CD4-positive, alpha-beta T cell treated with Interleukin-15 for 1 hour (primary cell): ENCODE data around the gene PWWP2B.
A peak's percentile ranks its signal among the peaks of the same experiment; 100 is the strongest.

Source experiments
- DNase-seq: peaks from one replicate; pipeline ENCODE4 v3.0.0-alpha.2; 2020

The PWWP2B gene

DNA sequence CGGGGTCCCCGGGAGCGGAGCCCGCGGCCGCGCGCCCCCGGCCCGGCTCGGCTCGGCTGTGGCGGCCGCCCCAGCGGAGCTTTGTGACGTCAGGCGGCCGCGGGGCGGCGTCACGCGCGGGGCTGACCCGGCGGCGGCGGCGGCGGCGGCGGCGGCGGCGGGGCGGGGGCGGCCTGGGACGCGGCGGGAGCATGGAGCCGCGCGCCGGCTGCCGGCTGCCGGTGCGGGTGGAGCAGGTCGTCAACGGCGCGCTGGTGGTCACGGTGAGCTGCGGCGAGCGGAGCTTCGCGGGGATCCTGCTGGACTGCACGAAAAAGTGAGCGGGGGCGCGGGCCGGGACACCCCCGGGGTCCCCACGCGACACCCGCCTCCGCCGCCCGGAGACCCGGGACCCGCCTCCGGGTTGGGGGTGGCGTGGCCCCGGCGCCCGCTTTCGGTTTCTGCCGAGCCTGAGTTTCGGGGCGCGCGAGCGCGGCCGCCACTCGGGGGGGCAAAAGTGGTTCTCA, at the start of gene PWWP2B:
Gene PWWP2B (plus strand): TSS at position 165 of the 506 bp plus-strand sequence. CDS start 27 bp downstream, at position 192.
- DNase-seq = peak; percentile 66

DNA sequence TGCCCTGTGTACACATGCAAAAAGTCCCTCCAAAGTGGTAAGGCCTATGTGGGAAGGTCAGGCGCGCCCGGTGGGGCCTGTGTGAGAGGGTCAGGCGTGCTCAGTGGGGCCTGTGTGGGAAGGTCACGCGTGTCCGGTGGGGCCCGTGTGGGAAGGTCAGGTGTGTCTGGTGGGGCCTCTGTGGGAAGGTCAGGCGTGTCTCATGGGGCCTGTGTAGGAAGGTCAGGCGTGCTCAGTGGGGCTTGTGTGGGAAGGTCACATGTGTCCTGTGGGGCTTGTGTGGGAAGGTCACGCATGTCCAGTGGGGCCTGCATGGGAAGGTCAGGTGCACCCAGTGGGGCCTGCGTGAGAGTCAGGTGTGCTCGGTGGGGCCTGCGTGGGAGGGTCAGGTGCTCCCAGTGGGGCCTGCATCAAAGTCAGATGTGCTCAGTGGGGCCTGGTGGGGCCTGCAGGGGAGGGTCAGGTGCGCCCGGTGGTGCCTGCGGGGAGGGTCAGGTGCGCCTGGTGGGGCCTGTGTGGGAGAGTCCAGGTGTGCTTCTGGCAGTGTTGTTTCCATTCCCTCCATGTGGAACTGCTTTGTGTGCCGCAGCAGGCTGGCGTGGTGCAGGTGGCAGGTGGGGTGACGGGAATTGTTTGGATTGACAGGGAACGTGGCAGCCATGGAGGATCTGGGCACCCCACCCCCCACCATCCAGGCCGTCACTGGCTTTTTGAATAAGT, 49.6 kb upstream of the PWWP2B start:
- DNase-seq = no peak

DNA sequence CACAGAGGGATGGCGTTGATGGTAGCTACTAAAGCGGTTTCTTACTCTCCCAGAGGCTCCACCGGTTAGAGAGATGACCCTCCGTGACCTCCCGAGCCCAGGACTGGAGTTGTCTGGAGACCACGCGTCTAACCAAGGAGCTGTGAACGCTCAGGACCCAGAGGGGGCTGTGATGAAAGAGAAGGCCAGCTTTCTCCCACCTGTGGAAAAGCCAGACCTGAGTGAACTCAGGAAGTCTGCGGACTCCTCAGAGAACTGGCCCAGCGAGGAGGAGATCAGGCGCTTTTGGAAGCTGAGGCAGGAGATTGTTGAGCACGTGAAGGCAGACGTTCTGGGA, 49.1 kb upstream of the PWWP2B start:
- no peak for DNase-seq

DNA sequence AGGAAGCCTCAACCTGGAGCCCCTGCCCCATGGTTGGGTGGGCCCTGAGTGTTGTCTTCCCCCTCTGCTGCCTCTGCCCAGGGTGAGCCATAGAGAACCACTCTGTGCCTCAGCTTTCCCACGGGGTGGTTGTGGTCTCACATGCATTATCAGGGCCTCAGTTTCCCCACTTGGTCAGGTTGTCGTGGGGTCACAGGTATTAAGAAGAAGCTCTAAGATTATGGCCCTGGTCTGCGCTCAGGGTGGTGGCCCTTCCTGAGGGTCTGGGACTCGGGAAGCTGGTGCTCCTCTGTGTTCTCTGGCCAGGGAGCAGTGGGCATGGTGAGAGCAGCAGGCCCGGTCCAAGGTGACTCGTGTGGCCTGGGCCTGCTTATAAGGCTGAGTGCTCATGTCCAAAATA, 47.2 kb upstream of the PWWP2B start:
- DNase-seq = no peak

DNA sequence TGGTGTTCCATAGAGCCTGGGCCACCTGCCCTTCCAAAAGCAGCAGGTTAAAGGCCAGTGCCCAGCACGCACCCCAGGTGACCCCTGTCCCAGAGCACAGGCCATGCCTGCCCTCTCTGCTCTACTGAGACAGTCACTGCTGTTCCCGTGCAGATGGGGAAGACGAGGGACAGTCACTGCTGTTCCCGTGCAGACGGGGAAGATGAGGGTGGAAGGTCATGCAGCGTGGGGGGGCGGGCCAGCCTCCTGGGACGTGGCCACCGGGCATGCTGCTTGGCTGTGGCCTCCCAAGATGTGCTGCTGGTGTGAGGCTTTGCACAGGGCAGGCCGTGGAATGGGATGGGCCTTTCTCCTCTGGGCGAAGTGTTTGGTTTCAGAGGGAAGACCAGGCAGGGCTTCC, 46.6 kb upstream of the PWWP2B start:
- peak; percentile 4 for DNase-seq

DNA sequence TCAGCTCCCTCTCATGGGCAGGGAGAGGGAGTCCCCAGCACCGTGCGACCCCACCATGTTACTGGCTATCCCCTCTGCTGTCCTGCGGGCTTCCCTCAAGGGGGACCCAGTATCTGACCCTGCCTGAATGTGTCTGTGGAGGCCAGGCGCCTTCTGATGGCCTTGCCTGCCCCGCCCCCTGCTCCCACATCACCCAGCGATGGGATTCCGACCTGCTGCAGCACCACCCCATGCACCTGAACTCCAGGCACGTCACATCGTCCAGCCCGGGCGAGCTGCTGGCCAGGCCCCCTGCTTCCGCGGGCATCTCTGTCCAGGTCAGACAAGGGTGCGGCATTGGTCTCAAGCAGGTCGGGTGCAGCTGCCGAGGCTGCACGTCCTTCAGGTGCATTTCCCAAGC, 46.1 kb upstream of the PWWP2B start:
- peak; percentile 7 for DNase-seq

DNA sequence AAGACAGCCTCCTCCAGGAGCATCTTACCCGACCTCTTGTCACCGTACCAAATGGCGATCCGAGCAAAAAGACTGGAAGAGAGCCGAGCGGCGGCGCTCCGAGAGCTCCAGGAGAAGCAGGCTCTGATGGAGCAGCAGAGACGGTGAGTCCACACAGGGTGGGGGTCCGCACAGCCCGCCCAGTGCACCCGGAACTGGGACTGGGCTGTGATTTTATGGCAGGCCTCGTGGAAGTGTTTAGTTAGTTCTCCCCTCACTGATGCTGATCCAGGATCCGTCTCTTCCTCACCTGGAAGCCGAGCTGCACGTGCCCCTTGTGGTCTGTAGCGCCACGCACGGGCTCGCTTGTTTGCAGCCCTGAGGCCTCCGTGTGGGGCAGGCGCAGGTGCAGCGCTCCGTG, 45.4 kb upstream of the PWWP2B start:
- no peak for DNase-seq

DNA sequence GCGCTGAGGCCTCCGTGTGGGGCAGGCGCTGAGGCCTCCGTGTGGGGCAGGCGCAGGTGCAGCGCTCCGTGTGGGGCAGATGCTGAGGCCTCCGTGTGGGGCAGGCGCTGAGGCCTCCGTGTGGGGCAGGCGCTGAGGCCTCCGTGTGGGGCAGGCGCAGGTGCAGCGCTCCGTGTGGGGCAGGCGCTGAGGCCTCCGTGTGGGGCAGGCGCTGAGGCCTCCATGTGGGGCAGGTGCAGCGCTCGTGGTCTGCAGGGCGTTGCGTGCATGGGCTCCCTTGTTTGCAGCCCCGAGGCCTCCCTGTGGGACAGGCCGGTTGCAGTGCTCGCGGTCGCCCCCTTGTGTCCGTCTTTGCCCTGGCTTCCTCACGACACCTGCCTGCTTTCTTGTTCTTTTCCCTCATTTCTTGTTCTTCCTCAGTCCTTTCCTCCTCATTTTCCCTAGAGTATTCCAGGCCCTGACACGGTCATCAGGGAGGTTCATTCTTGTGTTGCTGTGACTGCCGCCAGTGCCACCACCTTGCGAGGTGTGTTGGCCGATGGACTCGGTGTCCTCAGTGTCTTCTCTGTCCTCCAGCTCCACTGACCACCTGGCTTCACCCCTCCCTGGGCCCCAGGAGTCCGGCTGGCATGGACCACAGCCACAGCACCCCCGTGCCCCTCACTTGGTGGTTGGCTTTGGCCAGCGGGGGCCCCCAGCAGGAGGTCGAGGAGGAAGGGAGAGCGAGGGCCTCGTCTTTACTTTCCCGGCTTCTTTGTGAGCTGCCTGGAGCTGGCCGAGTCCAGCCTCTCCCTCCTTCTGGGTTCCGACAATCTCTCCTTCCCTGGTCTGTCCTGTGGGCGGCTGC, 44.3 kb upstream of the PWWP2B start:
- peak; percentile 62 for DNase-seq

DNA sequence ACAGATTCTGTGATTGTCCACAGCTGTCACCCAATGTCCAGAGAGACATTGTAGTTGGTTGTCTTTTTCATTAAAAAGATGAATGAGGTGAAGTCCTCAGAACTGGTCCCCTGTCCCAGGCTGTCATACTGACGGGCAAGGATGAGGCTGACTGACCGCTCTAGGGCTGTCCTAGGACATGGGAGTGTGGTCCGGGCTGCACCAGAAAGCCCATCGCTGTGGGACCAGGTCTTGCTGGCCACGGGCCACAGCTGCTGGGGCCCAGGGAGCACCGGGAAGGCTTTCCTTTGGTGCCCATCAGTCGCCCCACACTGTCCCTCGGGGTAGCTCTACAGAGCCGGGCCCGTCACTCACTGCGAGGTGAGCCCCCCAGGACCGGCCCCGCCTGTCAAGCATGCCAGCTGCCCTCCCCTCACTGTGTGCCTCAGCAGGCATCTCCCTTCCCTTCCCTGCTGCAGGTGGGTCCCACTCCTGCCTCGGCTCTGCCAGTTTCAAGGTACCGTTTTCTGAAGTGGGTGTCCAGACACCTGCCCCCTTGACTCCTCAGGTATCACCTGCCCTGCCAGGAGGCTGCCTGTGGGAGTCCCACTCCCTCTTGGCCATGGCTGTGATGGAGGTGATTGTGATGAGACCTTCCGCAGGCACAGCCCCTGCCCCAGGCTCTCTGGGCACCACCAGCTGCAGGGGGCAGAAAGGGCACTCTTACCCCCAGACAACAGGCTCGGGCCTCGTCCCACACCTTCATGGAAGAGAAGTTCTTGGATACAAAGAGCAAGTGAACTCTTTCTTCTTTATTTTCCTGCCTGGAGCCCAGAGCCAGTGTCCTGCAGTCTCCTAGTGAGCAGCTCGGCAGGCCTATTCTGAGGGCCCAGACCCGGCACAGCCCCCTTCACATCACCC, 43.3 kb upstream of the PWWP2B start:
- no peak for DNase-seq

DNA sequence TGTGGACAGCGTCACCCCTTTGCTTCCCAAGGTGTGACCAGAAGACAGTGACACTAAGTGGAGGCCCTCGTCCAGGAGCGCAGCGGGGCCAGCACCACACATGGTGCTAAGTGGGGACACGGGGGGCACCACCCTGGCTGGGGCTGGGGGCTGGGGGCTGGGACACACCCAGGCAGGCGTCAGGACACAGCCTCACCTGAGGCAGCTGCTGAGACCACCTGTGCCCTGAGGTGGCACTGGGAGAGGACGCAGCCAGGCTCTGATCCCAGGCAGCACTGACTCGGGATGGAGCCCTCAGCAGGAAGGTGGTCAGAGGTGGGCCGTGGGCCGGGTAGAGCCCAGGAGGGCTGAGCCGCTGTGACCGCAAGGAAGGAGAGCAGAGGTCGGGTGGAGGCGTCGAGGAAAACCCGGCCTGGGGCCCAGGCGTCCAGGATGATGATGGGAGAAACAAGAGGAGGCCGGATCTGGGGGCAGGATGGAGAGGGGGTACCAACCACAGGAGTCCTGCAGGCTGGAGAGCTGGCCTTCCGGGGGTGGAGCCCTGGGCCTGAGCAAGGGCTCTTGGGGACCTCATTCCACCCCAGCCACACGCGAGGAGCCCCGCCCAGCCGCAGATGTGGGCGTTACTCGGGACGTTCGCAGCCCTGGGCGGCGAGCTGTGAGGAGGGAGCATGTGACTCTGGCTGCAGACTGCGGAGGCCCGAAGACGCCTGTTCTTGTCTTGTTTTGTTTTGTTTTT, 42.5 kb upstream of the PWWP2B start:
- no peak for DNase-seq

DNA sequence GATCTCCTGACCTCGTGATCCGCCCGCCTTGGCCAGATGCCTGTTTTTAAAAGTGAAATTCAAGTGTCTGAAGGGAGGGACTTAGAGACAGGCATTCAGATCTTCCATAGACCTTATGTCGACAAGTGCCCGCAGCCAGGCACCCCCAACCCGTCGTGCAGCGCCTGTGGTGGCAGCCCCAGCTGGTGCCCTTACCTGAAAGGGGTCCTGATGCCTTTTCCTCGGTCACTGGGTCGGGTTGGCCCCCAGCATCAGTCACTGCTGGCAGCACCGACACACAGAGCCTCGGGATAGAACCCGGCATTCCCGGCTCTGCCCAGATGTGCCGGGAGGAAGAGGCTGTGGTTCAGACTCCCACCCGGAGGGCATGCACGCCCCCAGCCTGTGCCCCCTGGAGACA, 41.7 kb upstream of the PWWP2B start:
- no peak for DNase-seq

DNA sequence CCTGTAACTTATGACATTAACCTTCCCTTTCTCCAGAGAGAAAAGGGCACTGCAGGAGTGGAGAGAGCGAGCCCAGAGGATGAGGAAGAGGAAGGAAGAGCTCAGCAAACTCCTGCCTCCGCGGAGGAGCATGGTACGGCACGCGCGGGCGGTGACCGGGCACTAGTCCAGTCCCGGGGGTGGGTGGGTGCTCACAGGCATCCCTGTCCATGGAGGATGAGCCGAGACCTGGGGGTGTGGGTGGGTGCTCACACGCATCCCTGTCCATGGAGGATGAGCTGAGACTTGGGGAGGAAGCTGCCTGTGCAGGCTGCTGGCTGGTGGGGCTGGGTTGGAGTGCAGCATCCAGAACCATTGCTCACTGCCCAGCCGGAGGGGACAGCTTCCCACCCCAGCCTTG, 41.2 kb upstream of the PWWP2B start:
- DNase-seq = no peak

DNA sequence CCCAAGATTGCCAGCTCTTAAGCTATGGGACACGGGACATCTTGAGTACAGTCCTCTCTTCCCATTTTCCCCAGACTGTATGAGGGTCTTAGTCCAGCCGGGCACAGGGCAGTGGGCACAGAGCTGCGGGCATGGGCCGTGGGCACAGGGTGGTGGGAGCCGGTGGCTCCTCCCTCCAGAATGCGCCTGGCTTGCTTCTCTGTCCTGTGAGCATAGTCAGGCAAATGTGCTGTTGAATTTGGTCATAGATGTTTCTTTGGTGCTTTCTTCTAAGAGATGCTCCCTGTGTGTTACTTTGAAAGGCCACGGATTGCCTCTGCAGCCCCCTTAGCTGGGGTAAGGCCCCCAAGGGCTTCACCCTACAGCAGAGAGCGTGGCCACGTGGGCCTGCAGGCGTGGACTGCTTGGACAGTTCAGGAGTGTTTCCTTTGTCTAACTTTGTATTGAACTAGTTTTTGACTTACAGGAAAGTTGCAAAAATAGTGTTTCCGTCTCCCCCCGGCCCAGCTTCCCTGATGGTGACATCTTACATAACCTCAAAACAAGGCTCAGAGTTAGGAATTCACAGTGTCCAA, 40.3 kb upstream of the PWWP2B start:
- no peak for DNase-seq

DNA sequence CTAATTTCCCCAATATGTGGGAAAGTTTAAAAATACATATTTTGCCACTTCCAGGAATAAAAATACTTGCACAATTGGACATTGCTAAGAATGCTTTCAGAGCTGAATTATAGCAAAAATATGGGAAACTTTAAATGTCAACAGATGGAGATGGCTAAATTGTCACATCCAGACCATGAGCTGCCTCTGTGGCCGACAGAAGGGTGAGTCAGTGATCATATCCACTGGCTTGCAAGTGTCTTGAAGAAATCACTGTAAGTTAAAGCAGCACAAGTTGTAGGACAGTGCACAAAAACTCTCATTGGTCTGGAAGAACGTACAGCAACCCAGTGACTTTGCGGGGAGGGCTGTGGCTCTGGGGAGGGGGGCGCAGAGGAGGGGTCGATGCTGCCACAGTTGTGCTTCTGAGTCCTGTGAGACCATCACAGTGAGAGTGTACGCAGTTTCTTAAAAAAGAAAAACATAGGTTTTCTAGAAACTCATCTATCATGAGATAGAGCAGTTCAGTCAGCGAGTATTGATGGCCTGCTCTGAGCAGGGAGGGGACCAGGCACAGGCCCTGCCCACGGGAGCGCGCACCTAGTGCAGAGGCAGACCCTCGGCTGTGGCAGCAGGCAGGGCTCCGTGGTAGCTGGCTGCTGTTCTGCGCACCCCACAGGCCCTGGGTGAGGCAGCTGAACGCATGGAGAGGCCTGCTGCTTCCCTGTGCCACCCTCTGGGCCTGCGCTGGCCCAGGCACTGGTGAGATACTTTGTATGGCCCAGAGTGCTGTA, 39.5 kb upstream of the PWWP2B start:
- DNase-seq = no peak

DNA sequence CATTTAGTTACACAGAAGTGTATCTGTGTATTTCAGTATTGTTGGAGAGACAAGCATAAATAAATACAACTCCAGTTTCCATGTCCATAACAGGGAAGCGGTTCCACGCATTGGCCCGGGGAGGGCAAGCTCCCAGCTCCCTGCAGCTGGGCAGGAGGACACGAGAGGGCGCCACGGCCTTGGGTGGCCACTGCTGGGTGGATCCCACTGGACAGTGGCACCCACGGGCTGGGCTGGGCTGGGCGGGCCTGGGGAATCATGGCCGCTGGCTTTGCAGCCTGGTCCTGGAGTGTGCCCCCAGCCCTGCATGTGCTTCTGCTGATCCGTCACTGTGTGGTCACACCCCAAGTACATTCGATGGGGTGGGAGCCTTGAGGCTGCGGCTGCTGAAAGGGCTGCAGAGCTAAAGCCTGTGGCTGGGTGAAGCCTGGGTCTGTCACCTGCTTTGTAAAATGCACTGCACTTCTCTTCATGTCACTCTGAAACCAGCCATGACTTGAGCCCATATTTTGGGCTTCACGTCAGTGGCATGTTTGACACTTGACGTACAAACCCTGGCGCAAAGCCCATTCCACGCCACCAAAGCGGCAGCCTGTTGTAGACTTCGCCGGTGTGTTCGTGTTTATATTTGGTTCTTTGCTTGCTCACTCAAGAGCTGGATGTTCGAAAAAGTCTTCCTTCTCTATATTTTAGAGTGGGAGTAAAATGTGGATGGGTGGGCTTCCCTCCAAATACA, 37.5 kb upstream of the PWWP2B start:
- no peak for DNase-seq

DNA sequence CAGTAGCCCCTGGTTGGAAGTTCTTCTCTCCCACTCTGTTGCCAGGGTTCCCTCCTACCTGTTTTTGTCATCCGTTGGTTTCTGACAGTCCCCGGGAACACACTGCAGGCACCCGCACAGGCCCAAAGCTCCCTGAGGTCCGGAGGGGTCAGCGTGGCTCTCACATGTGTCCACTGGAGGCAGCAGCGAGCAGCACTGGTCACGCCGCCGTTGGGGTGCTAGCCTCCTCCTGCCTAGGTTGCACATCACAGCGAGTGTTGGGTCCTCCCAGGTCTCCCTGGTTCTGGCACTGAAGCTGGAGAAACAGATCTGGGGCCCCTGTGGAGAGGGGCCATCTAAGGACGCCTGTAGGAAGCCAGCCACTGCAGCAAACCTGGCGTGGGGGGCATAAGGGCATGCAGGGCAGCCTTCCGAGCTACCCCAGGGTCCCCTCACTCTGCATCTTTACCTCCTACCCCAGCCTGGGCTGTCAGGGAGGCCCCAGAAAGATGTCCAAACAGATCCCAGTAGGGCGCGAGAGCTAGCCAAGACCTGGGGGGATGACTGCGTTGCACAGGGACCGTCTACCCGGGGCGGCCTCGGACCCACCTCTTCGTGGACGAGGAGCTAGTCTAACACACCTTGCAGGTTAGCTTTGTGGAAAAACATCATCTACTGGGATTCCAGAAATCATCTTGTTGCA, 36.1 kb upstream of the PWWP2B start:
- DNase-seq = no peak

DNA sequence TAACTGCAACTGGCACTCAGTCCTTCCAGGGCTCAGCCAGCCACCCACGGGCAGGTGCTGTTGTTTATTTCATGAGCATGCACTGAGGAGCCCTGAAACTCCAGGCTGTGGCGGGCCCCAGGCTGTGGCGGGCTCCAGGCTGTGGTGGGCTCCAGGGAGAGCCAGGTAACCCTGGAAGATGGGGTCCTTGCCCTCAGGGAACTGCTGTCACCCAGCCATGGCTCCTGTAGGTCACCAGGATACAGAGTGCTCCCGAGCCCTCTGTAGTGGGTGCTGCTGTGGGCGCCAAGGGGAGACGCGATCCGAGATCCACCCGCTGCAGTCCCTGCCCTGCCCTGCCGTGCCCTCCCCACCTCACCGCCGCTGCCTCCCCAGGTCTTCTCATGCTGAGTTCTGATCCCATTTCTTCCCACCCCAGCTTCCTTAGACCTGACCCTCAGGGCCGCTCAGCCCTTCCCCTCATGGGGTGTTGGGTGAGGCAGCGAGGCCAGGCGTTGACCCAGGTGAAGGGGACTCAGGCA, 35.4 kb upstream of the PWWP2B start:
- no peak for DNase-seq

DNA sequence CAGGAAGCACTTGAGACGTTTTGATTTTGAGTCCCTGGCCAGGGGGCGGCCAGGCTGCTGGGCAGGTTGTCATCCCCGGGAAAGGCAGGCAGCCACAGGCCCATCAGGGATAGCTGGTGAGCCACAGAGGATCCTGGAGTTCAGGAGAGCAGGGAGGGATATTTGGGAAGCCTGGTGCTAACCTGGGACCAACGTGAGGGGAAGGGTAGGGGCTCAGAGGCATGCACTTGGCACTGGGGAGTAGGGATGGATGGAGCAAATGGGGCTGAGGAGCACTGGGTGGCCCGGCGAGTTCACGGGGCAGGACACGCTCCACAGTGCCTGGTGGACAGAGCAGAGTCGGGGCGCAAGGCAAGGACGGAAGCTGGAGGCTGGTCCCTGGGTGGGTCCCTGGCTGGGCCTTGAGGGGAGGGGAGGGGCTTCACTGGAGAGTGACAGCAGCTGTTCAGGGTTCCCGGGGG, 34.8 kb upstream of the PWWP2B start:
- peak; percentile 10 for DNase-seq

DNA sequence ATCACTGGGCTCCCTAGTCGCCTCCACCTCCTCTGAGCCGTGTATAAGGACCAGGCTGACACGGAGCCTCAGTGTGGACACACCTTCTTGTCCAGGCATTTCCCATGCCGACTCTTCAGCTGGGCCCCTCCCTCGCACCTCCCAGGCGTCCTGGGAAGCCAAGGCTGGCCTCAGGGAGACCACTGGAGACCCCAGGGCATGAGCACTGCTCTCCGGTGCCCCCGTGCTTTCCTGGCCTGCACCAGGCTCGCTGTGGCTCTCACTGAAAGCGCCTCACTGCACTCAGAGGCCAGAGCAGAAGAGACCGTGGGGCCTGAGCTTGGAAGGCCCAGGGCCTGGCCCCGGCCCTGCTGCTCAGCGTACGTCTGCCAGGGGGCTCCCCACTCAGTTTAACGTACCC, 33.6 kb upstream of the PWWP2B start:
- DNase-seq = peak; percentile 11
